ENCODE data around the gene CDH12.

- TF ChIP-seq POLR2AphosphoS5 (IDR thresholded peaks at IDR 0.05) (no peak), CTCF (IDR thresholded peaks at IDR 0.05 in 8 of 11, conservative IDR thresholded peaks at IDR 0.05 in 3 of 11) (no peak)
Measured at GRCh38 chr5:22500556-22500955, 352.6 kb downstream of the CDH12 start.
